Measurements from ENCODE around the gene HIGD1B. TPM values are rescaled to one million over a fixed set of nuclear protein-coding genes. Genes with fewer than 3 reads are reported as not detected.

The HIGD1B gene
- total and polyA plus RNA-seq, 2 of the 13 experiments (the other 11 are each of a cell fraction or from before 2014, with no cell fraction given), result not detected

DNA sequence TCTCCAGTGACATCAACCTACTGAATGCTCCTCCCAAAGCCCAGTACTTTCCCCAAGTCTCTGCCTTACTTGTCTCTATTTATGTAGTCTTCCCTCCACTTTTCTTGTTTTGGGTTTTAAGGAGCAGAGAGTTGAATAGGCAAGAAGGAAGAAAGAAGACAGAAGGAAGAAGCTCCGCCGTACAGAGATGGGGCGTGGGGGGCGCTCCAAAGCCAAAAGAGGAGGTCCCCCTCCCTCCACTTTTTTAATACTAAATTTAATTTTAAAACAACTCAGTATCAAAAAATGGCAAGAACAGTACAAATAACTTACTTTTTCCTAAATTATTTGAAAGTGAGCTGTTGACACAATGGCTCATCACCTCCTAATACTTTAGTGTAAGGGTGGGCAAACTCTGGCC lies 47.0 kb downstream of the HIGD1B start (continued):
- TF ChIP-seq, protein P1, sequence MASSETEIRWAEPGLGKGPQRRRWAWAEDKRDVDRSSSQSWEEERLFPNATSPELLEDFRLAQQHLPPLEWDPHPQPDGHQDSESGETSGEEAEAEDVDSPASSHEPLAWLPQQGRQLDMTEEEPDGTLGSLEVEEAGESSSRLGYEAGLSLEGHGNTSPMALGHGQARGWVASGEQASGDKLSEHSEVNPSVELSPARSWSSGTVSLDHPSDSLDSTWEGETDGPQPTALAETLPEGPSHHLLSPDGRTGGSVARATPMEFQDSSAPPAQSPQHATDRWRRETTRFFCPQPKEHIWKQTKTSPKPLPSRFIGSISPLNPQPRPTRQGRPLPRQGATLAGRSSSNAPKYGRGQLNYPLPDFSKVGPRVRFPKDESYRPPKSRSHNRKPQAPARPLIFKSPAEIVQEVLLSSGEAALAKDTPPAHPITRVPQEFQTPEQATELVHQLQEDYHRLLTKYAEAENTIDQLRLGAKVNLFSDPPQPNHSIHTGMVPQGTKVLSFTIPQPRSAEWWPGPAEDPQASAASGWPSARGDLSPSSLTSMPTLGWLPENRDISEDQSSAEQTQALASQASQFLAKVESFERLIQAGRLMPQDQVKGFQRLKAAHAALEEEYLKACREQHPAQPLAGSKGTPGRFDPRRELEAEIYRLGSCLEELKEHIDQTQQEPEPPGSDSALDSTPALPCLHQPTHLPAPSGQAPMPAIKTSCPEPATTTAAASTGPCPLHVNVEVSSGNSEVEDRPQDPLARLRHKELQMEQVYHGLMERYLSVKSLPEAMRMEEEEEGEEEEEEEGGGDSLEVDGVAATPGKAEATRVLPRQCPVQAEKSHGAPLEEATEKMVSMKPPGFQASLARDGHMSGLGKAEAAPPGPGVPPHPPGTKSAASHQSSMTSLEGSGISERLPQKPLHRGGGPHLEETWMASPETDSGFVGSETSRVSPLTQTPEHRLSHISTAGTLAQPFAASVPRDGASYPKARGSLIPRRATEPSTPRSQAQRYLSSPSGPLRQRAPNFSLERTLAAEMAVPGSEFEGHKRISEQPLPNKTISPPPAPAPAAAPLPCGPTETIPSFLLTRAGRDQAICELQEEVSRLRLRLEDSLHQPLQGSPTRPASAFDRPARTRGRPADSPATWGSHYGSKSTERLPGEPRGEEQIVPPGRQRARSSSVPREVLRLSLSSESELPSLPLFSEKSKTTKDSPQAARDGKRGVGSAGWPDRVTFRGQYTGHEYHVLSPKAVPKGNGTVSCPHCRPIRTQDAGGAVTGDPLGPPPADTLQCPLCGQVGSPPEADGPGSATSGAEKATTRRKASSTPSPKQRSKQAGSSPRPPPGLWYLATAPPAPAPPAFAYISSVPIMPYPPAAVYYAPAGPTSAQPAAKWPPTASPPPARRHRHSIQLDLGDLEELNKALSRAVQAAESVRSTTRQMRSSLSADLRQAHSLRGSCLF (CRISPR knock-in tag; IDR thresholded peaks at IDR 0.05; ENCODE audit: borderline replicate concordance), result no peak
- TF ChIP-seq TGIF2 (CRISPR knock-in tag; IDR thresholded peaks at IDR 0.05), result no peak
- TF ChIP-seq MEIS2 (CRISPR knock-in tag; IDR thresholded peaks at IDR 0.05), result no peak

DNA sequence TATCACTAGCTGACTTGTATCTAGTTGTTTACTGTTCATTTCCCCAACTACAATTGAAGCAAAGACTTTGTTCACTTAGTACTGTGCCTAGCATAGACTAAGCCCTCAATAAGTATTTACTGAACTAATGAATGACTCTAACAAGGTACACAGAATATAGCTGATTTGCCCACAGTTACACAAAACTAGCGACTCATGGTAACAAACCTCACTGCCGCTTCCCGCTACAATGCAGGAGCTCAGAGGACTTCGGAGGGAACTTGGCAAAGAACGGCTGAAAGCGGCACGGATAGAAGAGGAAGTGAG lies 51.0 kb downstream of the HIGD1B start:
- ChIA-PET POLR2A (interaction anchor here (0.6 to 1.9 kb wide), 12 partner anchors 10 to 535 kb away, joined by 3 to 11 read pairs (median 6); partner anchors contain the start of genes CCDC43, FAM171A2, HEXIM1 and HEXIM2), CTCF (ENCODE audit: low intra/inter-chr PET ratio, low total read pairs) (no interaction called here)
- Histone ChIP-seq H2AFZ (ENCODE audit: low read length) (peak overlapping the region; percentile 38), H3K27ac (ENCODE audit: extremely low read length, insufficient read depth, low read length) (peak overlapping the region; percentile 89), H3K9ac (ENCODE audit: insufficient read depth, low read depth, low read length) (peak overlapping the region; percentile 90), H3K27me3 (ENCODE audit: control insufficient read depth in 1 of 2, insufficient read depth in 2 of 2, low read length in 2 of 2) (no peaks in the 10 kb centered on the region; a peak in 1 of 5 replicates), H3K4me3 (replicated peaks in 1 of 3; ENCODE audit: insufficient read depth in 1 of 3, low read depth in 2 of 3, low read length in 3 of 3) (peak overlapping the region; percentile 79 to 94 (median 87)), H3K9me3 (ENCODE audit: low read length) (no peaks in the 10 kb centered on the region), H4K20me1 (ENCODE audit: insufficient read depth, low read length) (no peaks in the 10 kb centered on the region), H3K79me2 (ENCODE audit: insufficient read depth, low read length) (peaks cover 33% of the 10 kb centered on the region), H3K4me1 (ENCODE audit: insufficient read depth, low read length) (peaks cover 26% of the 10 kb centered on the region), H3K4me2 (ENCODE audit: low read depth, low read length) (peak overlapping the region; percentile 99), H3K36me3 (replicated peaks in 1 of 2; ENCODE audit: control insufficient read depth in 1 of 2, insufficient read depth in 2 of 2, low read length in 2 of 2) (peaks cover 4 to 16% of the 10 kb centered on the region in 2 experiments)
- in situ Hi-C loops (cut with HindIII; ENCODE audit: extremely low pct_ligation_motif_present, low pct_unique_long_range_greater_than_20kb) (no loop called here), intact Hi-C loops (cut with micrococcal nuclease; ENCODE audit: unreplicated experiment) (no loop called here)
- ATAC-seq (no peak), DNase-seq (ENCODE audit: low spot score) (peak; percentile 60), FAIRE-seq (no peak)
- 0% methylated on average over 7 of the region's 7 CpGs for WGBS (ENCODE audit: low lambda C conversion rate)
- BruUV-seq (replicated peaks), result TSS peak; percentile 92
- no peak for TF ChIP-seq MIER2 (CRISPR knock-in tag; IDR thresholded peaks at IDR 0.05)
- TF ChIP-seq GABPA (IDR thresholded peaks at IDR 0.05; ENCODE audit: low read depth, low read length), result peak; percentile 49
- no peak for TF ChIP-seq GABPA (CRISPR knock-in tag; IDR thresholded peaks at IDR 0.05; ENCODE audit: low read depth)
- TF ChIP-seq IRF2 (CRISPR knock-in tag; IDR thresholded peaks at IDR 0.05), result no peak
- TF ChIP-seq, protein P2, sequence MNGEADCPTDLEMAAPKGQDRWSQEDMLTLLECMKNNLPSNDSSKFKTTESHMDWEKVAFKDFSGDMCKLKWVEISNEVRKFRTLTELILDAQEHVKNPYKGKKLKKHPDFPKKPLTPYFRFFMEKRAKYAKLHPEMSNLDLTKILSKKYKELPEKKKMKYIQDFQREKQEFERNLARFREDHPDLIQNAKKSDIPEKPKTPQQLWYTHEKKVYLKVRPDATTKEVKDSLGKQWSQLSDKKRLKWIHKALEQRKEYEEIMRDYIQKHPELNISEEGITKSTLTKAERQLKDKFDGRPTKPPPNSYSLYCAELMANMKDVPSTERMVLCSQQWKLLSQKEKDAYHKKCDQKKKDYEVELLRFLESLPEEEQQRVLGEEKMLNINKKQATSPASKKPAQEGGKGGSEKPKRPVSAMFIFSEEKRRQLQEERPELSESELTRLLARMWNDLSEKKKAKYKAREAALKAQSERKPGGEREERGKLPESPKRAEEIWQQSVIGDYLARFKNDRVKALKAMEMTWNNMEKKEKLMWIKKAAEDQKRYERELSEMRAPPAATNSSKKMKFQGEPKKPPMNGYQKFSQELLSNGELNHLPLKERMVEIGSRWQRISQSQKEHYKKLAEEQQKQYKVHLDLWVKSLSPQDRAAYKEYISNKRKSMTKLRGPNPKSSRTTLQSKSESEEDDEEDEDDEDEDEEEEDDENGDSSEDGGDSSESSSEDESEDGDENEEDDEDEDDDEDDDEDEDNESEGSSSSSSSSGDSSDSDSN (CRISPR knock-in tag; IDR thresholded peaks at IDR 0.05), result no peak
- no peak for TF ChIP-seq ZNF280B (CRISPR knock-in tag; IDR thresholded peaks at IDR 0.05; ENCODE audit: borderline replicate concordance)
- no peak for TF ChIP-seq PITX1 (CRISPR knock-in tag; IDR thresholded peaks at IDR 0.05)
- TF ChIP-seq ZFP41 (CRISPR knock-in tag; IDR thresholded peaks at IDR 0.05; ENCODE audit: borderline replicate concordance), result no peak

Measured in HepG2 (cell line).